ENCODE data around the gene APOBEC3B. TPM values are rescaled to one million over a fixed set of nuclear protein-coding genes. Genes with fewer than 3 reads are reported as not detected.
A peak's percentile ranks its signal among the peaks of the same experiment; 100 is the strongest.
"Not testable (repeated sequence)": the region's sequence is repeated elsewhere in the genome, so short reads cannot be mapped to it uniquely, and the experiment has no call there.

Gene APOBEC3B
- total RNA-seq, 2 experiments from 2014 or later = 1.7 to 31.9 TPM

- no peak for TF ChIP-seq EZH2phosphoT487 (IDR thresholded peaks at IDR 0.05; ENCODE audit: borderline replicate concordance, low read depth, low read length)
- peak; percentile 91 for TF ChIP-seq CTCF (conservative IDR thresholded peaks at IDR 0.05; ENCODE audit: low read length)
- Histone ChIP-seq H3K4me2 (ENCODE audit: low read length) (peak overlapping the region; percentile 25; the same call in 1 of the 2 replicates), H3K4me1 (ENCODE audit: insufficient read depth, low read length, poor library complexity, severe bottlenecking) (peaks cover 6% of the 10 kb centered on the region), H3K4me3 (ENCODE audit: low read depth, low read length, poor library complexity, severe bottlenecking) (no peak overlapping the region), H4K20me1 (ENCODE audit: insufficient read depth, low read length) (no peaks in the 10 kb centered on the region), H3K27ac (ENCODE audit: low read depth, low read length, poor library complexity, severe bottlenecking) (no peak overlapping the region), H3K36me3 (ENCODE audit: insufficient read depth, low read length) (no peaks in the 10 kb centered on the region), H3K9me3 (ENCODE audit: low read length) (no peaks in the 10 kb centered on the region), H3K9me2 (ENCODE audit: insufficient read depth, low read length) (no peaks in the 10 kb centered on the region), H2AFZ (ENCODE audit: low read length) (peak overlapping the region; percentile 19; the same call in 1 of the 2 replicates), H3K79me2 (ENCODE audit: insufficient read depth, low read depth, low read length) (no peaks in the 10 kb centered on the region)
- BruUV-seq (replicated peaks) = no TSS peak
- CTCF ChIA-PET (ENCODE audit: unreplicated experiment) = interaction anchor here (0.6 to 1.0 kb wide), 2 partner anchors 30 to 91 kb away, joined by 3 to 4 read pairs; no protein-coding TSS in a partner anchor
- intact Hi-C loops (cut with micrococcal nuclease; ENCODE audit: unreplicated experiment) = loop anchor here (1.0 to 2.0 kb wide), 3 partner anchors 30 to 149 kb away; no protein-coding TSS in a partner anchor
- peak; percentile 75 for DNase-seq (ENCODE audit: low spot score)
- POLR2A ChIA-PET = interaction anchor here (0.6 kb wide), 3 partner anchors 102 to 649 kb away, joined by 3 to 4 read pairs (median 3); no protein-coding TSS in a partner anchor
Measured at GRCh38 chr22:38973289-38974169, 8.6 kb upstream of the APOBEC3B start.

- Histone ChIP-seq H4K20me1 (ENCODE audit: insufficient read depth, low read length) (no peaks in the 10 kb centered on the region), H2AFZ (ENCODE audit: low read length) (peak overlapping the region; percentile 19; the same call in 1 of the 2 replicates), H3K36me3 (ENCODE audit: insufficient read depth, low read length) (no peaks in the 10 kb centered on the region), H3K4me1 (ENCODE audit: insufficient read depth, low read length, poor library complexity, severe bottlenecking) (no peaks in the 10 kb centered on the region), H3K4me3 (ENCODE audit: low read depth, low read length, poor library complexity, severe bottlenecking) (no peak overlapping the region), H3K9me2 (ENCODE audit: insufficient read depth, low read length) (no peaks in the 10 kb centered on the region), H3K9me3 (ENCODE audit: low read length) (no peaks in the 10 kb centered on the region), H3K27ac (ENCODE audit: low read depth, low read length, poor library complexity, severe bottlenecking) (no peak overlapping the region), H3K4me2 (ENCODE audit: low read length) (no peak overlapping the region), H3K79me2 (ENCODE audit: insufficient read depth, low read depth, low read length) (no peaks in the 10 kb centered on the region)
- DNase-seq (ENCODE audit: low spot score) = no peak
- POLR2A ChIA-PET = interaction anchor here (0.6 kb wide), 1 partner anchor 649 kb away, joined by 3 read pairs; no protein-coding TSS in a partner anchor
- CTCF ChIA-PET (ENCODE audit: unreplicated experiment) = interaction anchor here (1.0 kb wide), 1 partner anchor 29 kb away, joined by 3 read pairs; no protein-coding TSS in a partner anchor
- no TSS peak for BruUV-seq (replicated peaks)
- no peak for TF ChIP-seq EZH2phosphoT487 (IDR thresholded peaks at IDR 0.05; ENCODE audit: borderline replicate concordance, low read depth, low read length)
- intact Hi-C loops (cut with micrococcal nuclease; ENCODE audit: unreplicated experiment) = no loop called here
Measured at GRCh38 chr22:38974170-38974825, 7.8 kb upstream of the APOBEC3B start.

- H3K4me2 ChIP-seq (ENCODE audit: low read length) = no peak overlapping the region
- POLR2A ChIA-PET = no interaction called here
- H3K4me3 ChIP-seq (ENCODE audit: low read depth, low read length, poor library complexity, severe bottlenecking) = no peak overlapping the region
- no peaks in the 10 kb centered on the region for H3K9me3 ChIP-seq (ENCODE audit: low read length)
- no TSS peak for BruUV-seq (replicated peaks)
- H3K27ac ChIP-seq (ENCODE audit: low read depth, low read length, poor library complexity, severe bottlenecking) = no peak overlapping the region
- DNase-seq (ENCODE audit: low spot score) = no peak
- no peaks in the 10 kb centered on the region for H4K20me1 ChIP-seq (ENCODE audit: insufficient read depth, low read length)
- intact Hi-C loops (cut with micrococcal nuclease; ENCODE audit: unreplicated experiment) = no loop called here
- no peaks in the 10 kb centered on the region for H3K4me1 ChIP-seq (ENCODE audit: insufficient read depth, low read length, poor library complexity, severe bottlenecking)
- no peaks in the 10 kb centered on the region for H3K9me2 ChIP-seq (ENCODE audit: insufficient read depth, low read length)
- CTCF ChIA-PET (ENCODE audit: unreplicated experiment) = no interaction called here
- H3K36me3 ChIP-seq (ENCODE audit: insufficient read depth, low read length) = no peaks in the 10 kb centered on the region
- no peak overlapping the region for H2AFZ ChIP-seq (ENCODE audit: low read length)
- H3K79me2 ChIP-seq (ENCODE audit: insufficient read depth, low read depth, low read length) = no peaks in the 10 kb centered on the region
- TF ChIP-seq EZH2phosphoT487 (IDR thresholded peaks at IDR 0.05; ENCODE audit: borderline replicate concordance, low read depth, low read length) = no peak
- no peak for TF ChIP-seq CTCF (conservative IDR thresholded peaks at IDR 0.05; ENCODE audit: low read length)
Measured at GRCh38 chr22:38974826-38975175, 7.3 kb upstream of the APOBEC3B start.

GRCh38 chr22:38977289-38977688 is 4.9 kb upstream of the APOBEC3B start:
- POLR2A ChIA-PET; H4K20me1 ChIP-seq (ENCODE audit: insufficient read depth, low read length); CTCF ChIA-PET (ENCODE audit: unreplicated experiment); H3K4me3 ChIP-seq (ENCODE audit: low read depth, low read length, poor library complexity, severe bottlenecking); BruUV-seq (replicated peaks); H2AFZ ChIP-seq (ENCODE audit: low read length); H3K79me2 ChIP-seq (ENCODE audit: insufficient read depth, low read depth, low read length); H3K4me2 ChIP-seq (ENCODE audit: low read length); intact Hi-C loops (cut with micrococcal nuclease; ENCODE audit: unreplicated experiment); H3K9me3 ChIP-seq (ENCODE audit: low read length); DNase-seq (ENCODE audit: low spot score); H3K9me2 ChIP-seq (ENCODE audit: insufficient read depth, low read length); H3K36me3 ChIP-seq (ENCODE audit: insufficient read depth, low read length); H3K27ac ChIP-seq (ENCODE audit: low read depth, low read length, poor library complexity, severe bottlenecking): not testable (repeated sequence)
- H3K4me1 ChIP-seq (ENCODE audit: insufficient read depth, low read length, poor library complexity, severe bottlenecking) = peaks cover 10% of the 10 kb centered on the region

All from OCI-LY7 (cell line).